Measurements from ENCODE around the gene DRP2.

DNA sequence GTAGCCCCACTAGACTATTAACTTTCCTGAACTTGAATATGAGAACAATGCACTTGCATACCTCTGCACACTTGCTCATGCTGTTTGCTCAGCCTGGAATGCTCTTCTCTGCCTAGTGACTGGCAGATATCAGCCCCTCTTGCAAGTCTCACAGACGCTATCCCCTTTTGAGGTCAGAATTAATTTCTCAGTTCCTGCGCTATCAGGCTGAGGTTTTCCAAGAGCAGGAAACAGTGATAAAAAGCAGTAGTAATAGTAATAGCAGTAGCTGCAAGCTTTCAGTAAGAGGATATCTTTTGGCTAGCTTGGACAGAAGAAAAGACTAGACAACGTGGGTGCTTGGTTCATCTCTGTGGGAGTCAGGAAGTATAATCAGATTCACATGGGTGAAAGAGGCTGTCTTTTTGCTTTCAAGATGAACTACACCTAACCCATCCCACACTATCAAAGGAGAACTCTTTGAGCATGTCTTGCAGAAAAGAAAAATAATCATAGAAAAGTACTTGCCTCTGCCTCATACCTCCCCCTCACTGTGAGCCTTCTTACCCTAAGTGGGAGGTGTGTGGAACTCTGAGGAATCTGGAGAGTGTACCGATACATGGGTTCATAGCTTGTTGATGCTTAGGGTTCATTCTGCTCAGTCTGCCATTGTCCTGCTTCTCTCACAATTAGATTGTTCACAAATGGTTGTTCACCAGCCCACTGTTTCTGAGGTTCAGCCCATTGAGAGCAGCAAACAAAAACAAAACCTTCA lies 11.3 kb upstream of the DRP2 start:
- TF ChIP-seq, protein P1, sequence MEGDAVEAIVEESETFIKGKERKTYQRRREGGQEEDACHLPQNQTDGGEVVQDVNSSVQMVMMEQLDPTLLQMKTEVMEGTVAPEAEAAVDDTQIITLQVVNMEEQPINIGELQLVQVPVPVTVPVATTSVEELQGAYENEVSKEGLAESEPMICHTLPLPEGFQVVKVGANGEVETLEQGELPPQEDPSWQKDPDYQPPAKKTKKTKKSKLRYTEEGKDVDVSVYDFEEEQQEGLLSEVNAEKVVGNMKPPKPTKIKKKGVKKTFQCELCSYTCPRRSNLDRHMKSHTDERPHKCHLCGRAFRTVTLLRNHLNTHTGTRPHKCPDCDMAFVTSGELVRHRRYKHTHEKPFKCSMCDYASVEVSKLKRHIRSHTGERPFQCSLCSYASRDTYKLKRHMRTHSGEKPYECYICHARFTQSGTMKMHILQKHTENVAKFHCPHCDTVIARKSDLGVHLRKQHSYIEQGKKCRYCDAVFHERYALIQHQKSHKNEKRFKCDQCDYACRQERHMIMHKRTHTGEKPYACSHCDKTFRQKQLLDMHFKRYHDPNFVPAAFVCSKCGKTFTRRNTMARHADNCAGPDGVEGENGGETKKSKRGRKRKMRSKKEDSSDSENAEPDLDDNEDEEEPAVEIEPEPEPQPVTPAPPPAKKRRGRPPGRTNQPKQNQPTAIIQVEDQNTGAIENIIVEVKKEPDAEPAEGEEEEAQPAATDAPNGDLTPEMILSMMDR (IDR thresholded peaks at IDR 0.05), result no peak
- TF ChIP-seq EP300 (IDR thresholded peaks at IDR 0.05) (no peak), POLR2AphosphoS5 (IDR thresholded peaks at IDR 0.05) (no peak), POLR2A (IDR thresholded peaks at IDR 0.05) (no peak)
